Measurements from ENCODE around the gene ARHGAP24. TPM values are rescaled to one million over a fixed set of nuclear protein-coding genes. Genes with fewer than 3 reads are reported as not detected.

The ARHGAP24 gene
- total RNA-seq, 2 donors from 2014 or later: 66.8 to 85.6 TPM

GRCh38 chr4:85577307-85577706, 102.4 kb downstream of the ARHGAP24 start:
- H3K9me3 Mint-ChIP-seq: no peaks in the 10 kb centered on the region
- DNase-seq: no peak
- TF ChIP-seq CTCF (conservative IDR thresholded peaks at IDR 0.05): no peak
- H3K27me3 Mint-ChIP-seq (ENCODE audit: insufficient read depth): no peaks in the 10 kb centered on the region
- no peaks in the 10 kb centered on the region for H3K4me1 Mint-ChIP-seq
- 91% methylated on average over 4 of the region's 4 CpGs; no CpG with 5 or more reads in 1 of the 2 experiments for WGBS, 2 experiments (ENCODE audit: insufficient coverage in 1 of 2, insufficient read length in 1 of 2)
- Histone ChIP-seq H3K9me3 (ENCODE audit: control insufficient read depth, low read length) (no peaks in the 10 kb centered on the region), H3K4me3 (ENCODE audit: low read length) (no peak overlapping the region), H3K27ac (ENCODE audit: low read depth, low read length) (no peak overlapping the region), H3K36me3 (ENCODE audit: control insufficient read depth, insufficient read depth, low read length) (no peaks in the 10 kb centered on the region), H3K4me1 (ENCODE audit: control insufficient read depth, insufficient read depth, low read length) (no peaks in the 10 kb centered on the region), H3K27me3 (ENCODE audit: control insufficient read depth, insufficient read depth, low read length, poor library complexity, severe bottlenecking) (no peaks in the 10 kb centered on the region), H3K9ac (ENCODE audit: extremely low read depth, low read length, poor library complexity, severe bottlenecking) (no peak overlapping the region)
- H3K36me3 Mint-ChIP-seq (ENCODE audit: low read depth): no peaks in the 10 kb centered on the region
- H3K4me3 Mint-ChIP-seq: no peak overlapping the region
- no peak overlapping the region for H3K27ac Mint-ChIP-seq

GRCh38 chr4:85579942-85580341, 105.0 kb downstream of the ARHGAP24 start:
- TF ChIP-seq CTCF (conservative IDR thresholded peaks at IDR 0.05): no peak
- H3K27me3 Mint-ChIP-seq (ENCODE audit: insufficient read depth): no peaks in the 10 kb centered on the region
- H3K9me3 ChIP-seq (ENCODE audit: control insufficient read depth, low read length): no peaks in the 10 kb centered on the region
- no peak overlapping the region for H3K4me3 ChIP-seq (ENCODE audit: low read length)
- no peaks in the 10 kb centered on the region for H3K4me1 Mint-ChIP-seq
- no peak overlapping the region for H3K9ac ChIP-seq (ENCODE audit: extremely low read depth, low read length, poor library complexity, severe bottlenecking)
- no peak overlapping the region for H3K27ac Mint-ChIP-seq
- WGBS, 2 experiments (ENCODE audit: insufficient coverage in 1 of 2, insufficient read length in 1 of 2): 93% methylated on average over 2 of the region's 2 CpGs; no CpG with 5 or more reads in 1 of the 2 experiments
- H3K4me3 Mint-ChIP-seq: no peak overlapping the region
- H3K27ac ChIP-seq (ENCODE audit: low read depth, low read length): no peak overlapping the region
- no peaks in the 10 kb centered on the region for H3K27me3 ChIP-seq (ENCODE audit: control insufficient read depth, insufficient read depth, low read length, poor library complexity, severe bottlenecking)
- H3K36me3 Mint-ChIP-seq (ENCODE audit: low read depth): no peaks in the 10 kb centered on the region
- no peaks in the 10 kb centered on the region for H3K36me3 ChIP-seq (ENCODE audit: control insufficient read depth, insufficient read depth, low read length)
- DNase-seq: no peak
- H3K4me1 ChIP-seq (ENCODE audit: control insufficient read depth, insufficient read depth, low read length): no peaks in the 10 kb centered on the region
- H3K9me3 Mint-ChIP-seq: no peaks in the 10 kb centered on the region

- no peaks in the 10 kb centered on the region for H3K9me3 Mint-ChIP-seq
- no peak overlapping the region for H3K27ac Mint-ChIP-seq
- H3K36me3 Mint-ChIP-seq (ENCODE audit: low read depth): no peaks in the 10 kb centered on the region
- Histone ChIP-seq H3K4me1 (ENCODE audit: control insufficient read depth, insufficient read depth, low read length) (no peaks in the 10 kb centered on the region), H3K27me3 (ENCODE audit: control insufficient read depth, insufficient read depth, low read length, poor library complexity, severe bottlenecking) (no peaks in the 10 kb centered on the region), H3K4me3 (ENCODE audit: low read length) (no peak overlapping the region), H3K36me3 (ENCODE audit: control insufficient read depth, insufficient read depth, low read length) (no peaks in the 10 kb centered on the region), H3K9ac (ENCODE audit: extremely low read depth, low read length, poor library complexity, severe bottlenecking) (no peak overlapping the region), H3K27ac (ENCODE audit: low read depth, low read length) (no peak overlapping the region), H3K9me3 (ENCODE audit: control insufficient read depth, low read length) (no peaks in the 10 kb centered on the region)
- H3K4me1 Mint-ChIP-seq: no peaks in the 10 kb centered on the region
- TF ChIP-seq CTCF (conservative IDR thresholded peaks at IDR 0.05): no peak
- no peak overlapping the region for H3K4me3 Mint-ChIP-seq
- DNase-seq: no peak
- no peaks in the 10 kb centered on the region for H3K27me3 Mint-ChIP-seq (ENCODE audit: insufficient read depth)
- WGBS, 2 experiments (ENCODE audit: insufficient coverage in 1 of 2, insufficient read length in 1 of 2): 92 to 100% methylated on average over 5 of the region's 5 CpGs
Measured at GRCh38 chr4:85580489-85580888, 105.5 kb downstream of the ARHGAP24 start.

Measured in endodermal cell (in vitro differentiated cells).